Measurements from ENCODE around the gene UGT1A7. TPM values are rescaled to one million over a fixed set of nuclear protein-coding genes. Genes with fewer than 3 reads are reported as not detected.
"Not testable (repeated sequence)": the region's sequence is repeated elsewhere in the genome, so short reads cannot be mapped to it uniquely, and the experiment has no call there.

Gene UGT1A7
- total RNA-seq, 4 donors from 2014 or later, result 3.4 to 55.3 (median 18.2) TPM

DNA sequence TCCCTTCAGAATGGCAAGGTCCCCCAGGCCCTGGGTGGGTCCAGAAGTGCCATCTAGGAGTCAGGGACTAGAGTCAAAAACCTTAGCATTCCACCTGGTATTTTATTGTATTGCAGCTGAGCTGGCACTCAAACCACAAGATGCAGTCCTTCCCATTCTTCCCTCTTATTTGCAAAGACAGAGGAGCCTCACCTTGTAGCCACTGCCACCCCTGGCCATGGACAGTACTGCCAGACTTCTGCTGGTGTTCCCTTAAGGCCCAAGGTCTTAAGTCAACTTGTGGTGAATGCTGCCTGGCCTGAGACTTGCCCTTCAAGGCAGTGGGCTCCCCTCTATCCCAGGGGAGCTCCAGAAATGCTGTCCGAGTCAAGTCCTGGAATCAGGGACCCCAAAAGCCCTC lies 38.6 kb upstream of the UGT1A7 start:
- TF ChIP-seq POLR2AphosphoS5 (IDR thresholded peaks at IDR 0.05), result no peak
- TF ChIP-seq, protein P1, sequence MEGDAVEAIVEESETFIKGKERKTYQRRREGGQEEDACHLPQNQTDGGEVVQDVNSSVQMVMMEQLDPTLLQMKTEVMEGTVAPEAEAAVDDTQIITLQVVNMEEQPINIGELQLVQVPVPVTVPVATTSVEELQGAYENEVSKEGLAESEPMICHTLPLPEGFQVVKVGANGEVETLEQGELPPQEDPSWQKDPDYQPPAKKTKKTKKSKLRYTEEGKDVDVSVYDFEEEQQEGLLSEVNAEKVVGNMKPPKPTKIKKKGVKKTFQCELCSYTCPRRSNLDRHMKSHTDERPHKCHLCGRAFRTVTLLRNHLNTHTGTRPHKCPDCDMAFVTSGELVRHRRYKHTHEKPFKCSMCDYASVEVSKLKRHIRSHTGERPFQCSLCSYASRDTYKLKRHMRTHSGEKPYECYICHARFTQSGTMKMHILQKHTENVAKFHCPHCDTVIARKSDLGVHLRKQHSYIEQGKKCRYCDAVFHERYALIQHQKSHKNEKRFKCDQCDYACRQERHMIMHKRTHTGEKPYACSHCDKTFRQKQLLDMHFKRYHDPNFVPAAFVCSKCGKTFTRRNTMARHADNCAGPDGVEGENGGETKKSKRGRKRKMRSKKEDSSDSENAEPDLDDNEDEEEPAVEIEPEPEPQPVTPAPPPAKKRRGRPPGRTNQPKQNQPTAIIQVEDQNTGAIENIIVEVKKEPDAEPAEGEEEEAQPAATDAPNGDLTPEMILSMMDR (IDR thresholded peaks at IDR 0.05), result peak; percentile 12 to 50 (median 33)
- TF ChIP-seq EP300 (IDR thresholded peaks at IDR 0.05; ENCODE audit: low read depth), result no peak
- no peak for TF ChIP-seq POLR2A (IDR thresholded peaks at IDR 0.05)
- Histone ChIP-seq H3K27me3 (no peaks in the 10 kb centered on the region), H3K9me3 (peaks cover 10 to 14% of the 10 kb centered on the region in 2 donors), H3K36me3 (no peaks in the 10 kb centered on the region), H3K4me1 (peaks cover 0 to 3% (median 0%) of the 10 kb centered on the region in 4 donors), H3K27ac (no peak overlapping the region), H3K4me3 (no peak overlapping the region)
- DNase-seq, result peak; percentile 38
- in situ Hi-C loops (cut with MboI; ENCODE audit: low pct_ligation_motif_present in 1 of 4, low pct_unique_long_range_greater_than_20kb in 1 of 4, low sequenced_read_pairs in 3 of 4), result no loop called here
- WGBS, 2 donors (ENCODE audit: low coverage in 1 of 2), result 100% methylated on average over 1 of the region's 1 CpG
- intact Hi-C loops (cut with DNase I; ENCODE audit: low total_unique reads), result no loop called here

DNA sequence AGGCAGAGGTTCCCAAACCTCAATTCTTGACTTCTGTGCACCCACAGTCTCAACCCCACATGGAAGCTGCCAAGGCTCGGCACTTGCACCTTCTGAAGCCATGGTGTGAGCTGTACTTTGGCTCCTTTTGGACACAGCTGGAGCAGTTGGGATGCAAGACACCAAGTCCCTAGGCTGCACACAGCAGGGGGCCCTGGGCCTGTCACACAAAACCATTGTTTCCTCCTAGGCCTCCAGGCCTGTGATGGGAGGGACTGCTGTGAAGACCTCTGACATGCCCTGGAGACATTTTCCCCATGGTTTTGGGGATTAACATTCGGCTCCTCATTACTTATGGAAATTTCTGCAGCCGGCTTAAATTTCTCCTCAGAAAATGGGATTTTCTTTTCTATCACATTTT lies 35.7 kb upstream of the UGT1A7 start:
- WGBS, 2 donors (ENCODE audit: low coverage in 1 of 2), result 82% methylated on average over 3 of the region's 3 CpGs; no CpG with 5 or more reads in 1 of the 2 donors
- Histone ChIP-seq H3K4me1 (peaks cover 0 to 10% (median 3%) of the 10 kb centered on the region in 4 donors), H3K9me3 (peaks cover 10 to 14% of the 10 kb centered on the region in 2 donors)
- H3K27me3 ChIP-seq; in situ Hi-C loops (cut with MboI; ENCODE audit: low pct_ligation_motif_present in 1 of 4, low pct_unique_long_range_greater_than_20kb in 1 of 4, low sequenced_read_pairs in 3 of 4); H3K4me3 ChIP-seq; H3K36me3 ChIP-seq; DNase-seq; intact Hi-C loops (cut with DNase I; ENCODE audit: low total_unique reads); H3K27ac ChIP-seq: not testable (repeated sequence)

DNA sequence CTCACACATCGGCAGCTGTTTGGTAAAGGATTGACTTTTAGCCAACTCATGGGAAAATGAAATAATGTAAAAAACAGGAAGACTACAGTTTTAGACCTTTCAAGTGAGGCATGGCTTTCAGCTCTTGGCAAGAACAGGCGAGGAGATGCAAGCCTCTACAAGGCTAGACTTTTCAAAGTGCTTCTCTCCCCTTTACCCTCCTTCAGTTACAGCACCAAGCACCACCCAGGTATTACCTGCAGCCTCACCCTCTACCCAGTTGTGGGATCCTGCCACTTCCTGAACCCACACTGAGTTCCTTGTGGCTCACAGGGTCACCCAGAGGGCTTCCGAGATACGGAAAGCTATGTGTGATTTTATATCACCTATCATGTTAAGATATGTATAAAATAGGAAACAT lies 30.7 kb upstream of the UGT1A7 start:
- no peak overlapping the region for H3K4me3 ChIP-seq
- DNase-seq, result peak; percentile 54

DNA sequence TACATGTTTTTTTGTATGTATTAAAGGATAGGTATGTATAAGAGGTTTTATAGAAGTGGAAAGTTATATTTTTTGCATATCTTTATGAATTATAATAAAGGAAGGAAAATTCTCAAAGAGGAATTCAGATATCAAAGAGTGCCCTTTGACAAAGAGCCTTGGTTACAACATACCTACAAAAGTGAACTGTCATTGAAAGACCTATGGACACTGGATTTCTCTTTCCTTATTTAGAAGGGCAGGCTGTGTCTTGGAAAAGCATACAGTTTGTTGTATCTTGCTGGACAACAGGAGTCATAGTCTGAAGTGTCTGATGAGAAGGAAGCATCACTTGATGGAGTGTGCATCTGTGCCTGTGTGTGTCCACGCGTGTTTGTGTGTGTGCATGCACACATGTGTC lies 30.3 kb upstream of the UGT1A7 start:
- TF ChIP-seq, protein P1 (IDR thresholded peaks at IDR 0.05), result no peak
- TF ChIP-seq EP300 (IDR thresholded peaks at IDR 0.05; ENCODE audit: low read depth) (no peak), POLR2AphosphoS5 (IDR thresholded peaks at IDR 0.05) (no peak), POLR2A (IDR thresholded peaks at IDR 0.05) (no peak)
- H3K4me1 ChIP-seq, result peaks cover 0 to 10% (median 4%) of the 10 kb centered on the region in 4 donors
- H3K27me3 ChIP-seq, result no peaks in the 10 kb centered on the region
- no peaks in the 10 kb centered on the region for H3K36me3 ChIP-seq
- WGBS, 2 donors (ENCODE audit: low coverage in 1 of 2), result 100% methylated on average over 2 of the region's 2 CpGs
- no peak for DNase-seq
- H3K4me3 ChIP-seq, result no peak overlapping the region
- intact Hi-C loops (cut with DNase I; ENCODE audit: low total_unique reads) (no loop called here), in situ Hi-C loops (cut with MboI; ENCODE audit: low pct_ligation_motif_present in 1 of 4, low pct_unique_long_range_greater_than_20kb in 1 of 4, low sequenced_read_pairs in 3 of 4) (no loop called here)
- H3K9me3 ChIP-seq, result peaks cover 0 to 4% of the 10 kb centered on the region in 2 donors
- H3K27ac ChIP-seq, result peak overlapping the region in 3 of 4 donors; percentile 46 to 65 (median 47)

More for the DNA sequence above, 30.7 kb upstream of the UGT1A7 start:
- intact Hi-C loops (cut with DNase I; ENCODE audit: low total_unique reads), result no loop called here
- TF ChIP-seq POLR2AphosphoS5 (IDR thresholded peaks at IDR 0.05) (peak in 1 of 3 donors; percentile 38), POLR2A (IDR thresholded peaks at IDR 0.05) (peak; percentile 14)
- TF ChIP-seq, protein P1 (IDR thresholded peaks at IDR 0.05), result no peak
- WGBS, 2 donors (ENCODE audit: low coverage in 1 of 2), result 51% methylated on average over 4 of the region's 4 CpGs; no CpG with 5 or more reads in 1 of the 2 donors
- H3K4me1 ChIP-seq, result peaks cover 0 to 10% (median 4%) of the 10 kb centered on the region in 4 donors
- peak overlapping the region in 3 of 4 donors; percentile 46 to 65 (median 47) for H3K27ac ChIP-seq
- H3K27me3 ChIP-seq, result no peaks in the 10 kb centered on the region
- no peaks in the 10 kb centered on the region for H3K36me3 ChIP-seq
- in situ Hi-C loops (cut with MboI; ENCODE audit: low pct_ligation_motif_present in 1 of 4, low pct_unique_long_range_greater_than_20kb in 1 of 4, low sequenced_read_pairs in 3 of 4), result no loop called here
- peaks cover 3 to 9% of the 10 kb centered on the region in 2 donors for H3K9me3 ChIP-seq

DNA sequence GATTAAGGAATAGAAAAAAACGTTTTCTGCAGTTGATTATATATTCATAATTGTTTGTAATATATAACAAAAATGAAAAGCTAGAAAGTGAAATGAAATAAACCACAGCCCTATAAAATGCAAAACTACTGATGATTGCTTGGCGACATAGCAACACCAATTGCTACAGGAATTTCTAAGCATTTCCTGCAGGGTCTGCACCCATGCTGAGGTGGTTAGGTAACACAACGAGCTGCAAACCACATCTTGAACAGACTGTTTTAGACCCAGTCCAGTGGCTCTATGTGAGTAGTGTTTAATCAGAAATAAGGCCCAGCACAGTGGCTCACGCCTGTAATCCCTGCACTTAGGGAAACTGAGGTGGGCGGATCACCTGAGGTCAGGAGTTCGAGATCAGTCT lies 27.2 kb upstream of the UGT1A7 start:
- H3K36me3 ChIP-seq, result no peaks in the 10 kb centered on the region
- no peak overlapping the region for H3K4me3 ChIP-seq
- TF ChIP-seq POLR2A (IDR thresholded peaks at IDR 0.05), result no peak
- TF ChIP-seq, protein P1 (IDR thresholded peaks at IDR 0.05), result no peak
- no peak for TF ChIP-seq POLR2AphosphoS5 (IDR thresholded peaks at IDR 0.05)
- no peak for TF ChIP-seq EP300 (IDR thresholded peaks at IDR 0.05; ENCODE audit: low read depth)
- peaks cover 0 to 10% (median 4%) of the 10 kb centered on the region in 4 donors for H3K4me1 ChIP-seq
- intact Hi-C loops (cut with DNase I; ENCODE audit: low total_unique reads), result no loop called here
- no peak for DNase-seq
- H3K27me3 ChIP-seq, result no peaks in the 10 kb centered on the region
- no peak overlapping the region for H3K27ac ChIP-seq
- no peaks in the 10 kb centered on the region for H3K9me3 ChIP-seq
- 43 to 67% methylated on average over 3 to 6 of the region's 6 CpGs for WGBS, 2 donors (ENCODE audit: low coverage in 1 of 2)
- in situ Hi-C loops (cut with MboI; ENCODE audit: low pct_ligation_motif_present in 1 of 4, low pct_unique_long_range_greater_than_20kb in 1 of 4, low sequenced_read_pairs in 3 of 4), result no loop called here
